ENCODE data around the gene SLC26A1.
"Not testable (repeated sequence)": the region's sequence is repeated elsewhere in the genome, so short reads cannot be mapped to it uniquely, and the experiment has no call there.

SLC26A1 gene

DNA sequence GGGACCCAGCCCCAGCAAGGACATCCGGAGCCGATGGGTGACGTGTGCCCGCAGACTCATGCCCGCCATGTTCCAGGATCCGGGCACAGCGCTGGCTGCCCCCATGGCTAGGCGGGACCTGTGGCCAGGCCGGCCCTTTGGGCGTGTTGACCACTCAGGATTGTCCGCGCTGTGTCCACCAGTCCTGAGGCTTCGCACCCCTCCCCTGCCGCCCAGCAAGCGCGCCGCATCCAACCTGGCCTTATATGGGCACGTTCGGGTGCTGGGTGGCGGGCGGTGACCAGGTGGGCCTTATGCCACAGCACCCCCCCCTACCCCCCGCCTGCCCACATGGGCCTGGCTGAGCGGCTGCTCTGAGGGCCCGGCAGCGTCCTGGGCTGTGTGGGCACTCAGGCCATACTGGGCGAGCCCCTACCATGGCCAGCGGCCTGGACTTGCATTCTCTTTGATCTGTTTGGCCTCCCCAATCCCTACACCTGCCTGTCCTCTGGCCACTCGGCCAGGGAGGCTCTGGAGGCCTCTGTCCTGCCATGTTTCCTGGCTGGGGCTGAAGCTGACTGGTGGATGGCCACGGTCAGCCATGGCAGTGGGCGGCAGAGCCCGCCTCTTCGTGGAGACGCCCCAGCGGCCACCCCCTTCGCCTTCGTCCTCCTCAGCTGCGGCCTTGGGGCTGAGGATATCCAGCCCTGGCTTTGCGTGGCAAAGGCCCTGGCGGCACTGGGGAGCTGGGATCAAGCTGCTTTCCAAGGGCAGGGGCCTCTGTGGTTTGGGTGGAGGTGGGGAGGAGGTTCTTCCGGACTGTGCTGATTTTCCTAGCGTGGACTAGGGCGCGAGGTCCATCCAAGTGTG lies 20.2 kb upstream of the SLC26A1 start:
- DNase-seq (ENCODE audit: low read depth), result no peak

DNA sequence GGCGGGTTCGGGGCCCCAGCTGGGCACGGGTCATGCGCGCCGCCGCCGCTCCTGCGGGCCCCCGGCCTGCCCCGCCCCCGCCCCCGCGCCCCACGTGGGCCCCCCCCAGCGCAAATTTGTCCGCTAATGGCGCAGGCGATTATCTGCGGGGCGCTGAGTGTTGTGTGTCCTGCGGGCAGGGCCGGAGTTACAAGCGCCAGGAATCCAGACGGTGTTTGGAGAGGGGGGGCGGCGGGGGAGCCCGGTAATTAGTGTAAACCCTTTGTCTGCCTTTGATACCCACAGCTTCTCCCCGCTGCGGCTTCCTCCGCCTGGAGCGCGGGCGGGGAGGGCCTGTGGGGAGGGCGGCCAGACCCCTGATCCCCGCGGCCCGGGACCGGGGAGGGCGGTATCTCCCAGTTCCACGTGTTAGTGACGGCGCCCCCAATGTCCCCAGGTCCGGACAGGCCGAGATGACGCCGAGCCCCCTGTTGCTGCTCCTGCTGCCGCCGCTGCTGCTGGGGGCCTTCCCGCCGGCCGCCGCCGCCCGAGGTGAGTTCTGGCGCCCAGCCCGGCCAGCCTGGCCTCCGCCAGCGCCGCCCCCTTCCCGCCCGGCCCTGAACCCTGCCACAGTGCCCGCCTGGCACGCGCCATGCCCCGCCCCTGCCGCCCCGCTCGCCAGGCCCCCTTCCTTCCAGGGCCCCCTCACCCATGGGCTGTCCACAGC lies 19.0 kb upstream of the SLC26A1 start:
- no peak for DNase-seq (ENCODE audit: low read depth)

DNA sequence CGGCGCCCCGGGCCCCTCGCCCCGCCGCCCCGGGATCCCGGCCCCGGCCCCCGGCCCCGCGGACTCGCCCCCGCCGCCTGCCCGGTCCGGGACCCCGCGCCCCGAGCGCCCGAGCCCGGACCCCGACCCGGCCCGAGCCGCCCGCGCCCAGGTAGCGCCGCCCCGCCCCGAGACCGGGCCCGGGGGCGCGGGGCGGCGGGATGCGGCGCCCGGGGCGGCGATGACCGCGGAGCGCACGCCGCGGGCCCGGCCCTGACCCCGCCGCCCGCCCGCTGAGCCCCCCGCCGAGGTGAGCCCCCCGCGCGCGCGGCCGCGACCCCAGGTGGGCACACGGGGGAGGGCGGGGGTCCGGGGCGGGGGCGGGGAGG lies 18.4 kb upstream of the SLC26A1 start:
- no peak for DNase-seq (ENCODE audit: low read depth)

DNA sequence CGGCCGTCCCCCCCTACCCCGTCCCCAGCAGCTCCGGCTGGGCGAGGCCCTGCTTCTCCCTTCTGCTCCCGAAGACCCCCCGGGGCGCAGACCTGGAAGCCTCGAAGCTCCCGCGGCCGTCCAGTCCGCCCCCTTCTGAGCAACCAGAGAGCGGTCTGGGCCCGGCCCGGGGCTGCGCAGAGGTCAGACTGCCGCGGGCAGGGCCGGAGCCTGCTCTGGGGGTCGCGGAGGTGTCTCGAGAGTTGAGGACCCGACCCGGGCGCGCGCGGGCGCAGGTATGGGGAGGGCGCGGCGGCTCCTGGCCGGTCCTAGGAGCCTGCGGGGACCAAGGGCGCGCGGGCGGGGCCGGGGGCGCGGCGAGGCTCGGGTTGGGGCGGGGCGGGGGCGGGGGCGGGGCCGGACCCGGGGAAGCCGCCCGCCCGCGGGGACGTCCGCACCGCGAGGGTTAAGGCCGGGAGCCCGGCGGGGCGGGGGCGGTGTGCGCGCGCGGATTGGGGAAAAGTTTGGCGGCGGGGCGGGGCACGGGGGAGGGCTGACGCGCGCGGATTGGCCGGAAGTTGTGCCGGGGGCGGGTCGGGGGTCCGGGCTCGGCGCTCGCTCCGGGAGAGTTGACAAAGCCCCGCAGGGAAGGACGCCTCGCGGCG lies 17.9 kb upstream of the SLC26A1 start, which contains the start of gene FGFRL1:
Gene FGFRL1, plus strand, starts transcription at position 605 of the 644 bp plus-strand sequence. CDS start 860 bp downstream, outside the sequence.
- DNase-seq (ENCODE audit: low read depth), result no peak

DNA sequence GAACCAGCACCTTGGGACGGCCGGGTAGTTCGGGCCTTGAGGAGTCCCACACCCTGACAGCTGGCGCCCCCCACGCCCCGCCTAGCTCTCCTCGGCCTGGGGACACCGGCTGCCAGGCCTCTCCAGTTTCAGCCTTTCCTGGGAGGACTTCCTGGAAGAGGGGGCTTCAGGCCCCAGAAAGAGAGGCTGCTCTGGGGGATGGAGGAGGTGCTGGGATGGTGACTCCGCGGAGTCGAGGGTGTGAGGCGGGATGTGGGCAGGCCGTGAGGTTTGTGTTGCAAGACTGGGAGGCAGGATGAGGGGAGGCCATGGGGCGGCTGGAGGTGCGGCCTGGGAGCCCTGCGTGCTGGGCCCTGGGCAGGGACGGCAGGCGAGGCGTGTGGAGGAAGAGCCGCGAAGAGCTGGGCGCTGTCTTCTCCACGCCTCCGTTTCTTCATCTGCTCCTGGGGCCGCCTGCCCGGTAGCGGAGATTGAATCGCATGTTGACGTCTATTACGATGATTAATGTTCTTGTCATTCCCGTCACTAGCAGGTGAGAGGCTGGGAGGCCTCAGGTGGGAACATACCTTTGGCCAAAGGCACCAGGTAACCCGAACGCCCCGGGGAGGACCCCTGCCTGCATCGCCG lies 17.3 kb upstream of the SLC26A1 start:
- DNase-seq (ENCODE audit: low read depth), result peak; percentile 23

DNA sequence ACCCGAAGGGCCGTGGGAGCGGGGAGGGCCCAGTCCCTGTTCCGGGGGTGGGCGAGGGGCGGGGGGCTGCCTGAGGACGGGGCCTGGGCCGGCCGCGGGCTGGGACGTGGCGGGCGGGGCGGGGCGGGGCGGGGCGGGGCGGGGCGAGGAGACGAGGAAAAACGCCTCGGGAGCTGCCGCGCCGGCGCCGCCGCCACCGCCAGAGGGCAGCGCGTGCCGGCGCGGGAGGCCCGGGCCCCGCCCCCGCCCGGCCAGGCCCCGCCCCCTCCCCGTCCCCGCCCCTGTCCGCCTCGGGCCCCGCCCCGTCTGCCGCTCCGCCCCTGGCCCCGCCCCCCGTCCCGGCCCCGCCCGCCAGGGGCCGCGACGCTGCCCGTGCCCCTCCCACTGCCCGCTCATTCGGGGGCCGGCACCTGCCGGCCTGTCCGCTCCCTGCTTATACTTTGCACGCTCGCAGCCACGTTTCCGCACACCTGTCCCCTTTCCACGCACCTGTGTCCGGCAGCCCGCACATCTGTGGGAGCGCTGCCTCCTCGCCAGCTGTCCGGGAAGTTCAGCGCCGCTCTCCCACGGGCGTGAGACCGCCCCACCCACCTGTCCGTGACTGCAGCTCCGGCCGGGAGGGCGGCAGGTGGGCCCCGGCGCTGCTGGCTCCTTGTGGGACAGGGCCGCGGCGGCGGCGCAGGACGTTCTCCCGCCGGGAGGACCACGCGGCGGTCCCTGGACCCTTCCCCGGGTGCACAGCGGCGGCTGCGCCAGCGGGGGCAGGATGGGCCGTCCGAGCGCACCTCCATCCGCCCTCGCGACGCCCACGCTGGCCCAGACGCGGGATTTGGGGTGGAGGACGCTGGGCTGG lies 16.6 kb upstream of the SLC26A1 start:
- DNase-seq (ENCODE audit: low read depth), result no peak

DNA sequence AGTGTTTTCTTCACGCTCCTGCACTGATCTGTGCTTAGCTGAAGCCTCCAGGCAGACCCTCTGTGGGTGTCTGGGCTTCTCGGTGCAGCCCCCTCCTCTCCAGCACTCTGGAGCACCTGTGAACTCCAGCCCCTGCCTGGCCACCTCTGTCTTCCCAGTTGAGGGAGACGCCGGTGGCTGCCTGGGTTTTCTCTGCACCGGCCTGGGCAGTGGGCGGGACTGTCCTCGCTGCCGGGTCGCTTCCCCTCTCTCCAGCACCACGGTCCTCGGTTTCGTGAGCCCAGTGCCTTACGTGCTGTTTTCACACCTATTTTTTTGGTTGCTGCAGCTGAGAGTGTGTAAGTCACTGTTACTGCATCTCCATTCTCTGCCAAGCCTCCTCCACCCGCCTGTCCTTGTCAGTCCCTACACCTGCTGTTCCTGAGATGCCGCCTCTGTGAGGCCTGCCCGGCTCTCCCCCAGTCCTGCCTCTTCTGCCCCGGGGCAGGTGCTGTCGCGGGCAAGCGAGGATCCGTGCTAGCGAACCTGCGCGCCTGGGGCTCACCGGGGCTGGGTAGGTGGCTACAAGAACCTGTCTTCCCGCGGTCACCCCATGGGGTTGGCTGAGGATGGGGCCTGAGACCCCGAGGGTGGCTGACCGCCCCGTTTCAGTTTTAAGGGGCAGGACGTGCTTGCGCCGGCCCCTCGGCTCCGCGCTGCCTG lies 15.8 kb upstream of the SLC26A1 start:
- no peak for DNase-seq (ENCODE audit: low read depth)

DNA sequence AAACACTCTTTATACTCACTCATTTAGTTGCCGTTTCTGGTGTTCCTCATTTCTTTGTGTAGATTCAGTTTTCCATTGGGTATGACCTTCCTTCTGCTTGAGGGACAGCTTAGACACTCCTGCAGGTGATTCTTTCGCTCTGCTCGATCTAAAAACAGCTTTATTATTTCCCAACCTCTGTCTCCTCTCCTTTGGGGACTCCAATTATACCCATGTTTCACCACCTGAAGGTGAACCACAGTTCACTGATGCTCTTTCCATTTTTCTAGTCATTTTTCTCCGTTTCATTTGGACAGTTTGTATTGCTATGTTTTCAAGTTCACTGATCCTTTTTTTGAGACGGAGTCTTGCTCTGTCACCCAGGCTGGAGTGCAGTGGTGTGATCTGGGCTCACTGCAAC lies 13.7 kb upstream of the SLC26A1 start:
- DNase-seq (ENCODE audit: low read depth), result no peak

DNA sequence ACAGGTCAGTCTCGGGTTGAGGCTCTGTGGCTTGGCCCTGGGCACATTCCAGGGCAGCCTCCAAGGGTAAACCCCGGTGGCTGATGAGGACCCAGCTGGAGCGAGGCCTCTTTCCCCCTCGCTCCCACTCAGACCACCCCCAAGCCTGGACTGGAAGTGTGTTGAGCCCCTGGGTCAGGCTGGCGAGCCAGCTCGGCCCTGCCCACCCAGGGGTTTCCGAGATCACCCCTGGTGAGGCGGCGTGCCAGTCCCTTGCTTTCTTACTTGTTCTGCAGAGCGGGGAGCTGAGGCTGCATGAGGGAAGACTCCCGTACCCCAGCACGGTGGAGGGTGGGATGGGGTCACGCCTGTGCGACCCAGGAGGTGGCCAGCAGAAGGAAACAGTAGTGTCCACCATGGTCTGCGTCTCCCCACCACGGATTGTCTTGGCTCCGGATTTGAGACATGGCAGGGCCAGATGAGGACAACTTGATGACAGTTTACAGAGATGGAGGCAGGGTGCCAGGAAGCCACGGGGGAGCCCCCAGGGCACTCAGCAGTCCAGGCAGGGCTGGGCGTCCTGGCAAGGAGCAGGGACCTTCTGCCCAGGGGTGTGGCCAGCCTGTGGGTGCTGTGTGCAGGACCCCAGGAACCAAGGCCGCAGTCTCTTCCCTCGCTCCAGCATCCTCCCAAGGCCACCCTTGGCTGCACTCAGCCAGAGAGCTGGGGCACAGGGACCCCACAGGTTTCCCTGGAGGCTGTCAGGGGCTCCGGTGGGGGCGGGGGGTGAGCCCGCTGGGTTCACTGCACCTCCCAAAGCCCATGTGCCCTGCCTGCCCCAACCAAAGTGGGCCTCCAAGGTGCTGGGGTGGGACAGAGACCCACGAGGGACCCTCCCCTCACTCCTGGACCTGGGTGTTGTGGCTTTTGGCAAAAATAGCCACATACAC lies 11.6 kb upstream of the SLC26A1 start:
- no peak for DNase-seq (ENCODE audit: low read depth)

DNA sequence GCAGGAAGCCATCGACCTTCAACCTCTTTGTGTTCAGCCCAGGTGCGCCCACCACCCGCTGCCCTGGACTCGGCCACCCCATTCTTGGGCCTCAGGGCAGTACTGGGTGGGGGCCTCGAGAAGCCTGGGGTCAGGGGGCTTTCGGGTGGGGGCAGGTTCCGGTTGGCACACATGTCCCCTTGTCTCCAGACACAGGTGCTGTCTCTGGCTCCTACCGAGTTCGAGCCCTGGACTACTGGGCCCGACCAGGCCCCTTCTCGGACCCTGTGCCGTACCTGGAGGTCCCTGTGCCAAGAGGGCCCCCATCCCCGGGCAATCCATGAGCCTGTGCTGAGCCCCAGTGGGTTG lies 10.8 kb upstream of the SLC26A1 start:
- no peak for DNase-seq (ENCODE audit: low read depth)

DNA sequence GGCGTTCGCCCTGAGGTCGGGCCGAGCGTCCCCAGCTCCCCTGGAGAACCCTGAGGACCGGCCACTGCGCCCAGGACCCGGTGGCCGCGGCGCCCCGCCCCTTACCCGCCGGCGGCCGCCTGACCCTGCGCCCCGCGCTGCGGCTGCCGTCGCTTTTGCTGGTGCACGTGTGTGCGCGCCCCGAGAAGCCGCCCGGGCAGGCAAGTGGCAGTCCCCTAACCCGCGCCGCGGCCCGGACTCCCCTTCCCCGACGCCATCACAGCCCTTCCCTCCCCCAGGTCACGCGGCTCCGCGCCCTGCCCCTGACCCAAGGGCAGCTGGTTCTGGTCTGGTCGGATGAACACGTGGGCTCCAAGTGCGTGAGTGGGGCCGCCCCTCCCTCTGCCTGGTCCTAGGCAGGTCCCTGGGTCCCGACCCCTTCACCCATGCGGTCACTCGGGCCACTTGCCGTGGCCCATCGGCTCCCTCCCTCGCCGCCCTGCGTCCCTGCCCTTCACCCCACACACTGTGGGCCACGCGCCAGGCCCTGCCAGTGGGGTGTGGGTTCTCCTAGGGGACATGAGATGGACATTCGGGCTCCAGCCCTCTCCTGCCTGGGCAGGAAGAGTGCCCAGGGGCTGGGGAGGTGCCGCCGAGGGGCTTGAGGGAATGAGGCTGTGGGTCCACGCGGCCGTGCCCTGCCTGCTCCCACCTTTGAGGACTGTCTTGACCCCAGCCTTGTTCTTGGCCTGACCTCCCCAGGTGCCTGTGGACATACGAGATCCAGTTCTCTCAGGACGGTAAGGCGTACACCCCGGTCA lies 10.3 kb upstream of the SLC26A1 start:
- DNase-seq (ENCODE audit: low read depth), result no peak

DNA sequence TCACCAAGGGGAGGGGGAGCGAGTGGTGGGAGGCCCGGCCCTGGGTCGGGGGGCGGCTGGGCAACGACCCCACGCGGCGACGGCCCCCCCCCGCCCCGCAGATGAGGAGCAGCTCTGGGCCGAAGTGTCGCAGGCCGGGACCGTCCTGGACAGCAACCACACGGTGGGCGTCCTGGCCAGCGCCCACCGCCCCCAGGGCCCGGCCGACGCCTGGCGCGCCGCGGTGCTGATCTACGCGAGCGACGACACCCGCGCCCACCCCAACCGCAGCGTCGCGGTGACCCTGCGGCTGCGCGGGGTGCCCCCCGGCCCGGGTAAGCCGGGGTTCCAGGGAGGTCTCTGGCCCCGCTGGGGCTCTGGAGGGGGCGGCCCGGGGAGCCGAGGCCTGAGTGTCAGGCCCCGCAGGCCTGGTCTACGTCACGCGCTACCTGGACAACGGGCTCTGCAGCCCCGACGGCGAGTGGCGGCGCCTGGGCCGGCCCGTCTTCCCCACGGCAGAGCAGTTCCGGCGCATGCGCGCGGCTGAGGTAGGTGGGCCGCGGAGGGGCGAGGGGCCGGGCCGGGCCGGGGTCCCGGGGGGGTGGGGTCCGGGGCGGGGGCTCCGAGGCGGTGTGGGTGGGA lies 9.5 kb upstream of the SLC26A1 start:
- no peak for DNase-seq (ENCODE audit: low read depth)

DNA sequence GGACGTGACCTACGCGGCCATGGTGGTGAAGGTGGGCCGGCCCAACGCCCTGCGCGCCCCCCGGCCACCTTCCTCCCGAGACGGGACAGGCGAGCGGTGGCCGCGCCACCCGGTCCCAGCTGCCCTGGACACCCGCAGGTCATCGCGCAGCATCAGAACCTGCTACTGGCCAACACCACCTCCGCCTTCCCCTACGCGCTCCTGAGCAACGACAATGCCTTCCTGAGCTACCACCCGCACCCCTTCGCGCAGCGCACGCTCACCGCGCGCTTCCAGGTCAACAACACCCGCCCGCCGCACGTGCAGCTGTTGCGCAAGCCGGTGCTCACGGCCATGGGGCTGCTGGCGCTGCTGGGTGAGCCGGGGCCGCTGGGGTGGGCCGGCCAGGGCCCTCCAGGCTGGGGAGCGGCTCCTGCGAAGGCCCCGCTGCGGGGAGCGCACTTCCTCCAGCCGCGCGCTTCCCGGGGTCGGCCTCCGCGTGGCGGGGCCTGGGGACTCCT lies 9.0 kb upstream of the SLC26A1 start:
- no peak for DNase-seq (ENCODE audit: low read depth)

DNA sequence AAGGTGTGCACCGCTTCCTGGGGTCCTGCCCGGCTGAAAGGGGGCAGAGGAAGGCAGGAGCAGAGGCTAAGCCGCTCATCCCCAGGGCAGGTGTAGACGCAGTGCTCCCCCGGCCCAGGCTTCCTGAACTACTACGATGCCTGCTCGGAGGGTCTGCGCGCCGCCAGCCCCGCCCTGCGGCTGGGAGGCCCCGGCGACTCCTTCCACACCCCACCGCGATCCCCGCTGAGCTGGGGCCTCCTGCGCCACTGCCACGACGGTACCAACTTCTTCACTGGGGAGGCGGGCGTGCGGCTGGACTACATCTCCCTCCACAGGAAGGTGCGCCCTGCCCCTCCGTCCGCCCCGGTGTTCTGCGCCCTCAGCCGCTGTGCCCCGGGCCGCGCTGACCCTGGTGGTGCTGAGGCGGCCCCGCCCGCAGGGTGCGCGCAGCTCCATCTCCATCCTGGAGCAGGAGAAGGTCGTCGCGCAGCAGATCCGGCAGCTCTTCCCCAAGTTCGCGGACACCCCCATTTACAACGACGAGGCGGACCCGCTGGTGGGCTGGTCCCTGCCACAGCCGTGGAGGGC lies 8.4 kb upstream of the SLC26A1 start:
- DNase-seq (ENCODE audit: low read depth), result no peak

DNA sequence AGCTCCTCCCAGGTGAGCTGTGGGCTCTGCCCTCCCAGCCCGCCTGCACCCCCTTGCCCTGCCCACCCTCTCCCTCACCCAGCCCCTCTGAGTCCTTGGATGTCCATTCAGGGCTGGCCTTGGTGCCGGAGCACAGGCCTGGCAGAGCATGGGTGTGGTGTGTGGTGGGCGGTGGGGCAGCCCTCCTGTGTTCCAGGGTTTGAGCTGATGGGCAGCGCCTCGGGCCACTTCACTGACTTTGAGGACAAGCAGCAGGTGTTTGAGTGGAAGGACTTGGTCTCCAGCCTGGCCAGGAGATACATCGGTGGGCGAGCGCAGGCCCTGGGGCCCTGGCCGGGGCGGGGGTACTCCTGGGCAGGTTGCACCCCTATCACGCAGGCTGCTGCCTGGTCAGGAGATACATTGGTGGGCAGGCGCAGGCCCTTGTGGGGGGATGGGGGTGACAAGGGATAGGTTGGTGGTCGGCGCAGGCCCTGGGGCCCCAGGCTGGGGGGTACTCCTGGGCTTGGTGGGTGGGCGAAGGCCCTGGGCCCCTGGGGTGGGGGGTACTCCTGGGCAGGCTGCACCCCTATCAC lies 7.6 kb upstream of the SLC26A1 start:
- no peak for DNase-seq (ENCODE audit: low read depth)

DNA sequence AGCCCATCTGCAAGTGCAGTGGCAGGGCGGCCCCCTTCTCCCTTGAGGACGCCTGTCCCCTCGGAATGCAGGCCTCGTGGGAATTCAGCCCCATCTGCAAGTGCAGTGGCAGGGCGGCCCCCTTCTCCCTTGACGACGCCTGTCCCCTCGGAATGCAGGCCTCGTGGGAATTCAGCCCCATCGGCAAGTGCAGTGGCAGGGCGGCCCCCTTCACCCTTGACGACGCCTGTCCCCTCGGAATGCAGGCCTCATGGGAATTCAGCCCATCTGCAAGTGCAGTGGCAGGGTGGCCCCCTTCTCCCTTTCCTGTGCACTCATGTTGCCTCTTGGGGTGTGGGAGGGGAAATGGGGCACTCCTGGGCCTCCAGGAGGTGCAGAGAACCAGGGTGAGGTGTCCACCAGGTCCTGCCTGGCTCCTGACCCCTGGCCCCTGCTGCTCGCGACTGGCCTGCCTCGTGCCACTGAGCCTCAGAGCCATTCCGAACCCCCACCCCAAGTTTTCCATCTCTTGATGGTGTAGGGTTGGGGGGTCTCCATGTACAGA lies 6.8 kb upstream of the SLC26A1 start:
- no peak for DNase-seq (ENCODE audit: low read depth)

DNA sequence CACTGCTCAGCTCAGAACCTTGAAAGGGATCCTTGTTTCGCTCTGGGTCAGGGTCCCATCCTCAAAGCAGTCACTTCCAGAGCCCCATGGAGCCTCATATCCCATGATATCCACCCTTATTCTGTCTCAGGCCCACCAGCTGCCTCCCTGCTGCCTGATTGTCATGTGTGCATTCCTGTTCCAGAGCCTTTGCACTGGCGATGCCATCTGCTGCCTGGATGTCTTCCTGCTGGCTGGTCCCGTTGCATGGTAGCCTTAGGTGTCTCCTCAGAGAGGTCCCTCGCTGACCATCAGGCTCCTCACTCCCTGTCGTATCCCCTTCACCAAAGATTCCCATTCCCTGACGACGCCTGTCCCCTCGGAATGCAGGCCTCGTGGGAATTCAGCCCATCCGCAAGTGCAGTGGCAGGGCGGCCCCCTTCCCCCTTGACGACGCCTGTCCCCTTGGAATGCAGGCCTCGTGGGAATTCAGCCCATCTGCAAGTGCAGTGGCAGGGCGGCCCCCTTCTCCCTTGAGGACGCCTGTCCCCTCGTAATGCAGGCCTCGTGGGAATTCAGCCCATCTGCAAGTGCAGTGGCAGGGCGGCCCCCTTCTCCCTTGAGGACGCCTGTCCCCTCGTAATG lies 6.1 kb upstream of the SLC26A1 start:
- not testable (repeated sequence) for DNase-seq (ENCODE audit: low read depth)

Data from non-pigmented ciliary epithelial cell (primary cell).